Left ventricle myocardium inferior (tissue), 1 donor: ENCODE measurements around the gene TACR2. TPM values are rescaled to one million over a fixed set of nuclear protein-coding genes. Genes with fewer than 3 reads are reported as not detected.

Experiments
- DNase-seq: peaks from one replicate; pipeline ENCODE4 v3.0.0-alpha.2; 2020
- H3K27ac ChIP-seq: fragments of 200-600 bp; replicated peaks from 2 replicates; pipeline ENCODE4 v1.8.0; 2021
- H3K27me3 ChIP-seq: fragments of 200-600 bp; 2 replicates; pipeline ENCODE4 v1.8.0; 2021; ENCODE audit warnings: low read depth
- H3K36me3 ChIP-seq: fragments of 200-600 bp; 2 replicates; pipeline ENCODE4 v1.8.0; 2021
- H3K4me1 ChIP-seq: fragments of 200-600 bp; 2 replicates; pipeline ENCODE4 v1.8.0; 2021
- H3K4me3 ChIP-seq: fragments of 200-600 bp; 2 replicates; pipeline ENCODE4 v1.8.0; 2021; ENCODE audit warnings: mild to moderate bottlenecking, moderate library complexity
- H3K9me3 ChIP-seq: fragments of 200-600 bp; replicated peaks from 2 replicates; pipeline ENCODE4 v1.8.0; 2021
- CTCF ChIP-seq: fragments of 200-600 bp; IDR thresholded peaks from 2 replicates; pipeline ENCODE4 v1.8.0; 2021; ENCODE audit warnings: antibody characterized with exemption, mild to moderate bottlenecking, borderline replicate concordance
- intact Hi-C: fragments of 100-400 bp; cut with micrococcal nuclease; formaldehyde crosslinking; loops from one replicate; pipeline ENCODE4 v1.11.0; 2022
- total RNA-seq: library from RNA; stranded (reverse); fragmentation: NEBNext Ultra II Directional; extraction: Animal tissue kit (Norgen Biotek cat#: 25700); gene quantifications from one replicate; pipeline ENCODE4 v1.2.1, GENCODE V29; 2021
- donor health status: DM: no; HTN: yes; CAD: no; lungs with severe emphysema.

The TACR2 gene
- total RNA-seq, 1 donor from 2014 or later = not detected

DNA sequence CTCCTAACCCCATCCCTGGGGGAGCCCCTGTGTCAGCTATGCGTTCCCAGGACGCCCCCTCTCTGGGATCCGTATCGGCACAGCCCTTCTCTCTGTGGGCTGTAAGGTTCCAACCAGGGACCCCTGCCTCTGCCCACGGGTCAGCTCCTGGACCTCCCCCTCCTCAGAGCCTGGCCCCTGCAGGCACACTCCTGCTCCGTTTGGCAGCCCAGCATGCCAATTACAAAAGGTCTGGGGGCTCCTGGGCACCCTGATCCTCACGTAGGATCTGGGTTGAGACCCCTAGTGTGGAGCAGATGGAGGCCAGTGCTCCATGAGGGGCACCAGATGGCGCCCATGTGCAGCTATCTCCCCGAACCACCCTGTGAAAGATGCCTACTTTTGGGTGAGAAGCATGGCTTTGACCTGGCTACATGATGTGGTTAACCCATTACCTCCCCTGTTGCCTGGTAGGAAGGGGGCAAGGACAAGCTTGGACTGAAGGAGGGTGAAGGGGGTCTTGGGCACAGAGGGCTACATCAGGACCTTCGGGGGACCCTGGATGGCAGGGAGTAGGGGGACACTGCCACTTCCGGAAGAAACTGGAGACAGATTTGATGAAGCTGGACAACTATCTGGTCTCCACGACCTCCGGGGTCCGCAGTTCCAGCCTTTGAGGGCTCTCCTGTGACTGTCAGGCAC, 9.0 kb downstream of the TACR2 start:
- no peak for DNase-seq
- H3K4me3 ChIP-seq = peak overlapping the region; percentile 62
- intact Hi-C loops = no loop called here
- peak; percentile 22 for TF ChIP-seq CTCF
- peaks cover 5% of the 10 kb centered on the region for H3K36me3 ChIP-seq
- H3K27ac ChIP-seq = peak overlapping the region; percentile 92
- H3K9me3 ChIP-seq = no peaks in the 10 kb centered on the region
- H3K4me1 ChIP-seq = peaks cover 65% of the 10 kb centered on the region
- H3K27me3 ChIP-seq = no peaks in the 10 kb centered on the region

GRCh38 chr10:69406816-69407580, 9.7 kb downstream of the TACR2 start:
- intact Hi-C loops = no loop called here
- Histone ChIP-seq H3K9me3 (no peaks in the 10 kb centered on the region), H3K4me3 (peak overlapping the region; percentile 62), H3K27ac (peak overlapping the region; percentile 92), H3K4me1 (peaks cover 69% of the 10 kb centered on the region), H3K36me3 (peaks cover 9% of the 10 kb centered on the region), H3K27me3 (no peaks in the 10 kb centered on the region)
- TF ChIP-seq CTCF = no peak
- DNase-seq = no peak

GRCh38 chr10:69406302-69406811, 10.4 kb downstream of the TACR2 start:
- Histone ChIP-seq H3K36me3 (peaks cover 12% of the 10 kb centered on the region), H3K27ac (peak overlapping the region; percentile 92), H3K4me3 (peak overlapping the region; percentile 62), H3K27me3 (no peaks in the 10 kb centered on the region), H3K4me1 (peaks cover 70% of the 10 kb centered on the region), H3K9me3 (no peaks in the 10 kb centered on the region)
- intact Hi-C loops = no loop called here
- peak; percentile 72 for DNase-seq
- TF ChIP-seq CTCF = no peak

- Histone ChIP-seq H3K36me3 (peaks cover 23% of the 10 kb centered on the region), H3K4me1 (peaks cover 70% of the 10 kb centered on the region), H3K4me3 (no peak overlapping the region), H3K27me3 (no peaks in the 10 kb centered on the region), H3K9me3 (no peaks in the 10 kb centered on the region), H3K27ac (peak overlapping the region; percentile 92)
- no peak for TF ChIP-seq CTCF
- no peak for DNase-seq
- intact Hi-C loops = no loop called here
Observed at GRCh38 chr10:69405221-69405620, 11.5 kb downstream of the TACR2 start.

DNA sequence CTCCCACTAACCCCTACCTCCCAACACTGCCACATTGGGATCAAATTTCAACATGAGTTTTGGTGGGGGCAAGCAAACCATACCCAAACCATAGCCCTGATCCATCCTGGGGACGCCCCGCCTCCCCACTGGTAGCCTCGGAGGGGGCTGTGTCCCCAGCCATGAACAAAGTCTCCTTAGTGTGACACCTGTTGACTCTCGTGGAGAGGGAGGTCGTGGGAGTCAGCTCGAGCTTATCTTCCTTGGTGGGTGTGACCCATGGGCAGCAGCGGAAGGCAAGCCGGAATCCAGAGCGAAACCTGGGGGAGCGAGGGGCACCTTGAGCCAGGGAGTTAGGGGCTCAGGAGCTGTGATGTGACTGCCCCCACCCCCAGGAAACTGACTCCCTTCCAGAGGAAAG, 11.9 kb downstream of the TACR2 start:
- peaks cover 28% of the 10 kb centered on the region for H3K36me3 ChIP-seq
- DNase-seq = no peak
- peak overlapping the region; percentile 92 for H3K27ac ChIP-seq
- no peaks in the 10 kb centered on the region for H3K9me3 ChIP-seq
- H3K4me3 ChIP-seq = no peak overlapping the region
- TF ChIP-seq CTCF = no peak
- intact Hi-C loops = no loop called here
- no peaks in the 10 kb centered on the region for H3K27me3 ChIP-seq
- H3K4me1 ChIP-seq = peaks cover 66% of the 10 kb centered on the region
